Occipital lobe (tissue), 2 donors: Measurements from ENCODE around the gene ZNF577. TPM values are rescaled to one million over a fixed set of nuclear protein-coding genes. Genes with fewer than 3 reads are reported as not detected.
"Not testable (repeated sequence)": the region's sequence is repeated elsewhere in the genome, so short reads cannot be mapped to it uniquely, and the experiment has no call there.

Experiments used
- DNase-seq: peaks from one replicate; lab custom pipeline; 2025; lab: John Stamatoyannopoulos, UW
- total RNA-seq: library from RNA; depleted of rRNA; stranded (reverse); fragments of >200 nt; gene quantifications from one replicate; pipeline ENCODE4 v1.2.3, GENCODE V29; 2014

ZNF577 gene
- 66.6 TPM for total RNA-seq

DNA sequence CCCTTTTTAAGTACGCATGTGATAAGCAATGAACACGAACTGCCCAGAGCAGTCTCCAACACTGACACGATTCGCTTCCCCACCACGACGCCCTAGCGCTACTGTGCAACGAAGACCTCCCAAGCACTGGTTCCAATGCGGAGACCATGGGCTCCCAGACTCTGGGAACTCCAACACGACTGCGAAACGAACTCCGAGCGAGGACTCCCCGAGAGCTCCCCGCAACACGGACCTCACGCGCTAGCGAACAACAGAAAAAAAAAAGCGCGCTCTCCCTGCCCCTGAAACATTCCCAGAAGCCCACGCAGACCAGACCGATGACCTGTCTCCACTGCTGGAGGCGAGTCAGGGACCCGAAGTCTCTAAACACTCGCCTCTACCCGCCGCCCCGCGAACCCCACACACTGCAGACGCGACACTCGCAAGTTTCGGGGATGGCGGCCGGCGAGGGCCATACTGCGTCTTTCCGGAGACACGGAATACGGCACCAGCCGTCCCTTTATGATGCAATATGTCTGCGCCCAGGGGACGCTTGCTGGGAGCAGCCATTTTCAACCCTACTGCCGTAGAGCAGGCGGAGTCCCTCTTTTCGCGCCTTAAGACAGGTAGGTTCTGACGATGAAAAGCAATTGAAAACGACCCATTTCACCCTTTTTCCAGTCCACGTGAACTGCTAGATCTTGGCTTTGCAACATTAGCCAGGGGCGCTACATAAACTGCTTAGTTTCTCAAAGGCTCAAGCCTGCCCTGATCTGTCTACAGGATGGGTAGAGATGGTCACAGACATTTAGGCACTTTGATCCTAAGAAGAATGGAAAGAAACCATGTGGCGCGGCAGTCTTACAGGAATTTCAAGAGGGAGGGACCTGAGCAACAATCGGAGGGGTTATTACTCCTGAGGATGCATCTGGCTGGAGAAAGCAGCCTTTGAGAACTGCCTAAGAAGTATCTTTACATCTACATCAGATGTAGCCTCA lies at the start of gene ZNF577:
Gene ZNF577, minus strand, starts transcription at position 430 of the 977 bp plus-strand sequence. CDS start 7,569 bp downstream, outside the sequence.
- DNase-seq: peak; percentile 82

DNA sequence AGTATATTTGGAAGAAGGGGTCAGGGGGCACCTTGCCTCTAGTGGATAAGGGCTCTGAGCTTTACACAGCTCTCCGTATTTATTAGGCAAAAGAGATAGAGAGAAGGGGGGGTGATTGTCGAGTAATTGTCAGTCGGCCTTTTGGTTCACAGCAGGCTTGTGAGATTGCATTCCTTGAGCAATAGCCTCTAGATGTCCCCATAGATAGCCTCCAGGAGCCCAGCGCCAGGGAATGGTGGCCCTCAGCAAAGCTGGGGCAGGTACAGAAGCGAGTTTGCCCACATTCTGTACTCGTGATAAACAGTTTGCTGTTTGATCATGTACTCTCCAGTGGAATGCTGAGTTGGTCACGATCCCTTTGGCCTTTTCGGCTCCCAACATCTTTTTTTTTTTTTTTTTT lies 44.2 kb upstream of the ZNF577 start:
- no peak for DNase-seq

DNA sequence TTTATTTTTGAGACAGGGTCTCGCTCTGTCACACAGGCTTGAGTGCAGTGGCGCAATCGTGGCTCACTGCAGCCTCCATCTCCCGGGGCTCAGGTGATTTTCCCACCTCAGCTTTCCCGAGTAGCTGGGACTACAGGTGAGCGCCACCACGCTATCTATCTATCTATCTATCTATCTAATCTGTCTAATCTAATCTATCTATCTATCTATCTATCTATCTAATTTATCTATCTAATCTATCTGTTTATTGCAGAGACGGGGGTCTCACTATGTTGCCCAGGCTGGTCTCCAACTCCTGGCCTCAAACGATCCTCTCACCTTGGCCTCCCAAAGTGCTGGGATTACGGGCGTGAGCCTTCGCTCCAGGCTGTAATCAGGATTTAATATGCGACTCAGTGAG lies 40.1 kb upstream of the ZNF577 start:
- DNase-seq: no peak

GRCh38 chr19:51926784-51927741 lies 39.3 kb upstream of the ZNF577 start, which contains the start of gene ZNF613:
Gene ZNF613, plus strand, starts transcription at chr19:51927472. Its CDS starts 8,749 bp downstream, at chr19:51936221.
- peak; percentile 87 for DNase-seq

- no peak for DNase-seq
Measured at GRCh38 chr19:51926426-51926783, 38.7 kb upstream of the ZNF577 start.

DNA sequence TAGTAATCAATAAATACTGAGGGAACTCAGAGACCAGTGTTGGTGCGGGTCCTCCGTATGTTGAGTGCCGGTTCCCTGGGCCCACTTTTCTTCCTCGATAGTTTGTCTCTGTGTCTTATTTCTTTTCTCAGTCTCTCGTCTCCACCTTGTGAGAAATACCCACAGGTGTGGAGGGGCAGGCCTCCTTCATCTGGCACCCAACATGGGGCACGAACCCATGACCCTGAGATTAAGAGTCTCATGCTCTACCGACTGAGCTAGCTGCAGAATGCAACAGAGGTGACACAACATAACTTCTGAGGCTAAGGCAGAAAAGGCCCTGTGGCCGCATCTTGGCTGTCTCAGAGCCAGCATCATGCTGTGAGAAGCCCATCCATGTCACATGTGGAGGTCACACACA lies 34.2 kb upstream of the ZNF577 start:
- no peak for DNase-seq

DNA sequence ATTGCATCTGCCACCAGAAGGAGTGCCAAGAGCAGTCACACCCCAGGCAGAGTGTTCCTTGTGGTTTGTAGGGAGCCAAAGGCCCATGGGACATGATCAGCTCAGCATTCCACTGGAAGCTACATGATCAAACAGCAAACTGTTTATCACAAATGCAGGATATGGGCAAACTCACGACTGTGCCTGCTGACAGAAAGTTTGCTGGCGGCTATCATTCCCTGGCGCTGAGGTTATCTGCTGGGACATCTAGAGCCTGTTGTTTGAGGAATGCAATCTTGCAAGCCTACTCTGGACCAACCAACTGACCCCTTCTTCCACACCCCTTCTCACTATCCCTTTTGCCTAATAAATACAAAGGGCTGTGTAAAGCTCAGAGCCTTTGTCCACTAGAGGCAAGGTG lies 31.9 kb upstream of the ZNF577 start:
- DNase-seq: no peak

DNA sequence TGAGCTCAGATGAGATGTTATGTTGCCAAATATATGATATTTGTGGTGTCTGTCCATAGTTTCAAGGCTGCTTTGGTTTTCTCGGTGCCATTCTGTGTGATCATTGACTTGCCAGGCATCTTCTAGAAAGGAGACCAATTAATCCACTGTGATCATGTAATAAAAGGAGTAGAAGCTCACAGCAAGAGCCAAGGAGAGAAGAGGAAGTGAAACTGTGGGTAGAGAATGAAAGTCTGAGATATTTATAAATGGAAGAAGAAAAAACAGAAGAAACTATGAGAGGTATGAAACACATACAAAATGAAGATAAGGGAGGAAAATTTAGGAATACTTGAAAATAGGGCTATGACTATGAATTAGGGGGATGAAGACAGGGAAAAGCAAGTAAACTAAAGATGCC lies 28.4 kb upstream of the ZNF577 start:
- DNase-seq: no peak

GRCh38 chr19:51915324-51915867 lies 27.6 kb upstream of the ZNF577 start:
- DNase-seq: no peak

- not testable (repeated sequence) for DNase-seq
Measured at GRCh38 chr19:51907981-51908380, 20.2 kb upstream of the ZNF577 start.

GRCh38 chr19:51906108-51906507 lies 18.4 kb upstream of the ZNF577 start:
- not testable (repeated sequence) for DNase-seq

DNA sequence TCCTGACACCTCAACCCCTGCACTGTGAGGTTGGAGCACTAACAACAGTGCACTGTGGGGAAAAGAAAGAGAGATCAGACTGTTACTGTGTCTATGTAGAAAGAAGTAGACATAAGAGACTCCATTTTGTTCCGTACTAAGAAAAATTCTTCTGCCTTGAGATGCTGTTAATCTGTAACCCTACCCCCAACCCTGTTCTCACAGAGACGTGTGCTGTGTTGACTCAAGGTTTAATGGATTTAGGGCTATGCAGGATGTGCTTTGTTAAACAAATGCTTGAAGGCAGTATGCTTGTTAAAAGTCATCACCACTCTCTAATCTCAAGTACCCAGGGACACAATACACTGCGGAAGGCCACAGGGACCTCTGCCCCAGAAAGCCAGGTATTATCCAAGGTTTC lies 17.9 kb upstream of the ZNF577 start:
- not testable (repeated sequence) for DNase-seq

DNA sequence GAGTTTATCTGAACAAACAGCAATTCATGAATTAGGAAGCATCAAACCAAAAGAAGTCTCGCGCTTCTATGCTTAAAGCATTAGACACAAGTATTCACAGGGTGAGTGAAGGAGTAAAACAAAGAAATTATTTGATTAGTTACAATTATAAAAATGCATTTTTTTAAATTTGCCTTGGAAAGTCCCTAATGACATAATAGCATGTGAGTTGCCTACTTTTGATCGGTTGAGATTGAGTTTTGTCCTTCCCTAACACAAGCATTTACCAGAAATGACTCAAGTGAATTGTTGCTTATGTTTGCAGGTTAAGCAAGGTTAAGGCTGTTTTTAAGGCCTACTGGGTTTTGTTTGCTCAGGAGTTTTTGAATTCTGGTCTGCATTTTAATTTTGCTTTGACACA lies 17.5 kb upstream of the ZNF577 start:
- no peak for DNase-seq

DNA sequence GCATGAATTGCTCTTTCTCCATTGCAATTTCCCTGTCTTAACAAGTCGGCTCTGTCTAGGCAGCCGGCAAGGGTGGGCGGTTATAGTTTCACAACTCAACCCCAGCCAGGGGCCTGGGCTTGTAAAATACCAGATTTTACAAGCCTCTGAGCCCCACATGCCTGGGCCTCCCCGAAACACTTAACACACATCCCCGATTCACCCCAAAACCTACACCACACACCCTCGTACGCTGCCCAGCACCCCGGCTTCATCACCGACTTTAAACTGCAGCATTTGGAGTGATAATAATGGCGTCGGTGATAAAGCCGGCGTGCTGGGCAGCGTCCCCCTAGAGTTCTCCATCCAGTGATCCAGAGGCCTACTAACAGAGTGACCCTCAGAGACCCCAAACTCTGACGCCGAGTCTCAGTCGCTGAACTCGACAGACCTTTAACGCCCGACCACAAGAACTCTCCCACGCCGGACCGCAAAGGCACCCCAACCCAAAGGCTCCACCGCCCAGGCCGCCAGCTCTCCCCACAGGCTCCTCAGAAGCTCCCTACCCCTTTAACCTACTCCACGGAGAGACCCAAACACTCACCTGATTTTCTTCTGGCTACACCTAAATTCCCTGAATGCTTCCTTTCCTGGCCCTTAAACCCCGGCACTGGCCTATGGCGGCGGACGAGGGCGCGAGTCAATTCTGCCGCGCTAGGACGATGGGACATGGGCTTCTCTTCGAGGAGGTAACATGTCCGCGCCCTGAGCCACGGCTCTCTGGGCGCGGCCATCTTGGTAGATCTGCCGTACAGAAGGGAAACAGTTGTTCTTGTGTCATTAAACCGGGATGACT lies 16.8 kb upstream of the ZNF577 start, which contains the start of gene ZNF649:
Gene ZNF649, minus strand, starts transcription at position 687 of the 835 bp plus-strand sequence. CDS start 4,910 bp downstream, outside the sequence.
- peak; percentile 69 for DNase-seq

- DNase-seq: no peak
Measured at GRCh38 chr19:51903192-51903591, 15.4 kb upstream of the ZNF577 start.

GRCh38 chr19:51901860-51902259 lies 14.1 kb upstream of the ZNF577 start:
- DNase-seq: no peak

- no peak for DNase-seq
Measured at GRCh38 chr19:51891193-51891747, 3.5 kb upstream of the ZNF577 start.

- DNase-seq: no peak
Measured at GRCh38 chr19:51889934-51890333, 2.2 kb upstream of the ZNF577 start.

DNA sequence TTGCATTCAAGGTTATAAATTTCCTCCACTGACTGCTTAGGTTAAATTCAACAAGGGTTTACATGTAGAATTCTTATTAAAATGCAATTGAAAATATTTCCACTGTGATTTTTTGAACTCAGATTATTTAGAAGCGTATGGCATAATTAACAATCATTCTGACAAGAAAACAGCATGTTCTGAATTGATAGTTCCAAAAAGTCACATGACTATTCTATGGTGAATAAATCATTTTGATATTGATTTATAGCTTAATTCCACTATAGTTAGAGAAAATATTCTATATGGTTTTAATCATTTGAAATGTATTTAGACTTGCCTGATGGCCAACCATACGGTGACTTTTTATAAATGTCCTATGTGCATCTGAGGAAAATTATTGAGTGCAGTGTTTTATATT lies 3.0 kb downstream of the ZNF577 start:
- no peak for DNase-seq

DNA sequence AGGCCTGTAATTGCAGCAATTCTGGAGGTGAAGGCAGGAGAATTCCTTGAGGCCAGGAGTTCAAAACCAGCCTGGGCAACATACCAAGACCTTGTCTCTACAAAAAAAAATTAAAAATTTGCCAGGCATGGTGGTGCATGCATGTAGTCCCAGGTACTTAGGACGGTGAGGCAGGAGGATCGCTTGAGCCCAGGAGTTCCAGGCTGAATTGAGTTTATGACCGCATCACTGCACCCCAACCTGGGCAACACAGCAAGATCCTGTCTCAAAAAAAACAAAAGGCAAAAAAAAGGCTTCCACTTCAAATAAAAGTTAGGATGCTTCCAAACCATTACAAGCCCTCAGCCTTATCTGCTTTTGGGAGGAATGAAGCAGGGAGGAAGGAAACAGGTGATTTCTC lies 5.2 kb downstream of the ZNF577 start:
- no peak for DNase-seq
